ENCODE results near the gene CDY2A.
"Not testable (repeated sequence)": the region's sequence is repeated elsewhere in the genome, so short reads cannot be mapped to it uniquely, and the experiment has no call there.

CDY2A gene

GRCh38 chrY:18044990-18045389 is 19.4 kb downstream of the CDY2A start:
- ATAC-seq (ENCODE audit: insufficient read depth, low read depth); H3K9ac ChIP-seq (ENCODE audit: low read depth, low read length); H3K4me1 ChIP-seq (ENCODE audit: insufficient read depth, low read length); H3K4me3 ChIP-seq (ENCODE audit: low read depth in 1 of 2, low read length in 2 of 2); H3K9me3 ChIP-seq (ENCODE audit: insufficient read depth, low read length, severe bottlenecking); H4K20me1 ChIP-seq (ENCODE audit: insufficient read depth, low read length); H3K27ac ChIP-seq (ENCODE audit: low read length); H2AFZ ChIP-seq (ENCODE audit: low read depth, low read length); H3K4me2 ChIP-seq (ENCODE audit: insufficient read depth, low read length); H3K27me3 ChIP-seq (ENCODE audit: insufficient read depth, low read length, poor library complexity); H3K79me2 ChIP-seq (ENCODE audit: insufficient read depth, low read length); H3K36me3 ChIP-seq (ENCODE audit: insufficient read depth, low read length); DNase-seq: not testable (repeated sequence)

GRCh38 chrY:18048149-18049040 is 22.8 kb downstream of the CDY2A start:
- H3K4me3 ChIP-seq (ENCODE audit: low read depth in 1 of 2, low read length in 2 of 2); H3K9ac ChIP-seq (ENCODE audit: low read depth, low read length); H3K79me2 ChIP-seq (ENCODE audit: insufficient read depth, low read length); H3K27ac ChIP-seq (ENCODE audit: low read length); H2AFZ ChIP-seq (ENCODE audit: low read depth, low read length); DNase-seq; H4K20me1 ChIP-seq (ENCODE audit: insufficient read depth, low read length); H3K9me3 ChIP-seq (ENCODE audit: insufficient read depth, low read length, severe bottlenecking); H3K36me3 ChIP-seq (ENCODE audit: insufficient read depth, low read length); H3K27me3 ChIP-seq (ENCODE audit: insufficient read depth, low read length, poor library complexity); ATAC-seq (ENCODE audit: insufficient read depth, low read depth); H3K4me1 ChIP-seq (ENCODE audit: insufficient read depth, low read length); H3K4me2 ChIP-seq (ENCODE audit: insufficient read depth, low read length): not testable (repeated sequence)

GRCh38 chrY:18049061-18049460 is 23.5 kb downstream of the CDY2A start:
- H3K9ac ChIP-seq (ENCODE audit: low read depth, low read length) = not testable (repeated sequence)

GRCh38 chrY:18056473-18056872 is 30.9 kb downstream of the CDY2A start:
- not testable (repeated sequence) for H3K27ac ChIP-seq (ENCODE audit: low read length); DNase-seq; H3K79me2 ChIP-seq (ENCODE audit: insufficient read depth, low read length)

More at GRCh38 chrY:18049061-18049460, 23.5 kb downstream of the CDY2A start:
- not testable (repeated sequence) for DNase-seq; H4K20me1 ChIP-seq (ENCODE audit: insufficient read depth, low read length); H3K4me1 ChIP-seq (ENCODE audit: insufficient read depth, low read length); H3K27ac ChIP-seq (ENCODE audit: low read length); ATAC-seq (ENCODE audit: insufficient read depth, low read depth); H3K4me3 ChIP-seq (ENCODE audit: low read depth in 1 of 2, low read length in 2 of 2); H2AFZ ChIP-seq (ENCODE audit: low read depth, low read length); H3K27me3 ChIP-seq (ENCODE audit: insufficient read depth, low read length, poor library complexity); H3K9me3 ChIP-seq (ENCODE audit: insufficient read depth, low read length, severe bottlenecking); H3K4me2 ChIP-seq (ENCODE audit: insufficient read depth, low read length); H3K79me2 ChIP-seq (ENCODE audit: insufficient read depth, low read length); H3K36me3 ChIP-seq (ENCODE audit: insufficient read depth, low read length)

GRCh38 chrY:18073464-18073863 is 47.9 kb downstream of the CDY2A start:
- H3K9me3 ChIP-seq (ENCODE audit: insufficient read depth, low read length, severe bottlenecking); H2AFZ ChIP-seq (ENCODE audit: low read depth, low read length); H3K4me2 ChIP-seq (ENCODE audit: insufficient read depth, low read length); H3K27me3 ChIP-seq (ENCODE audit: insufficient read depth, low read length, poor library complexity); H3K79me2 ChIP-seq (ENCODE audit: insufficient read depth, low read length); H3K4me3 ChIP-seq (ENCODE audit: low read depth in 1 of 2, low read length in 2 of 2); H3K9ac ChIP-seq (ENCODE audit: low read depth, low read length); DNase-seq; H3K4me1 ChIP-seq (ENCODE audit: insufficient read depth, low read length); ATAC-seq (ENCODE audit: insufficient read depth, low read depth); H4K20me1 ChIP-seq (ENCODE audit: insufficient read depth, low read length); H3K27ac ChIP-seq (ENCODE audit: low read length); H3K36me3 ChIP-seq (ENCODE audit: insufficient read depth, low read length): not testable (repeated sequence)

More at GRCh38 chrY:18056473-18056872, 30.9 kb downstream of the CDY2A start:
- not testable (repeated sequence) for H3K4me1 ChIP-seq (ENCODE audit: insufficient read depth, low read length); H3K4me3 ChIP-seq (ENCODE audit: low read depth in 1 of 2, low read length in 2 of 2); H3K27me3 ChIP-seq (ENCODE audit: insufficient read depth, low read length, poor library complexity); ATAC-seq (ENCODE audit: insufficient read depth, low read depth); H3K4me2 ChIP-seq (ENCODE audit: insufficient read depth, low read length); H3K9ac ChIP-seq (ENCODE audit: low read depth, low read length); H4K20me1 ChIP-seq (ENCODE audit: insufficient read depth, low read length); H3K36me3 ChIP-seq (ENCODE audit: insufficient read depth, low read length); H3K9me3 ChIP-seq (ENCODE audit: insufficient read depth, low read length, severe bottlenecking); H2AFZ ChIP-seq (ENCODE audit: low read depth, low read length)
